ENCODE measurements around the gene EPHA6. TPM values are rescaled to one million over a fixed set of nuclear protein-coding genes. Genes with fewer than 3 reads are reported as not detected.
"Not testable (repeated sequence)": the region's sequence is repeated elsewhere in the genome, so short reads cannot be mapped to it uniquely, and the experiment has no call there.

EPHA6 gene
- total RNA-seq, 1 experiment from 2014 or later, result 3.2 TPM

GRCh38 chr3:97612632-97613031 lies 798.2 kb downstream of the EPHA6 start:
- in situ Hi-C loops (cut with HindIII; ENCODE audit: low pct_unique_long_range_greater_than_20kb, low sequenced_read_pairs), result no loop called here
- no peak for DNase-seq (ENCODE audit: low read depth)

GRCh38 chr3:97613139-97613538 lies 798.7 kb downstream of the EPHA6 start:
- in situ Hi-C loops (cut with HindIII; ENCODE audit: low pct_unique_long_range_greater_than_20kb, low sequenced_read_pairs), result no loop called here

GRCh38 chr3:97620514-97620913 lies 806.1 kb downstream of the EPHA6 start:
- DNase-seq (ENCODE audit: low read depth); in situ Hi-C loops (cut with HindIII; ENCODE audit: low pct_unique_long_range_greater_than_20kb, low sequenced_read_pairs): not testable (repeated sequence)

More at GRCh38 chr3:97613139-97613538, 798.7 kb downstream of the EPHA6 start:
- DNase-seq (ENCODE audit: low read depth), result no peak

- in situ Hi-C loops (cut with HindIII; ENCODE audit: low pct_unique_long_range_greater_than_20kb, low sequenced_read_pairs), result no loop called here
- DNase-seq (ENCODE audit: low read depth), result peak; percentile 22
These were observed 822.1 kb downstream of the EPHA6 start for GRCh38 chr3:97636465-97636864.

GRCh38 chr3:97646932-97647331 lies 832.5 kb downstream of the EPHA6 start:
- in situ Hi-C loops (cut with HindIII; ENCODE audit: low pct_unique_long_range_greater_than_20kb, low sequenced_read_pairs), result no loop called here
- DNase-seq (ENCODE audit: low read depth), result no peak

GRCh38 chr3:97647441-97647982 lies 833.1 kb downstream of the EPHA6 start:
- in situ Hi-C loops (cut with HindIII; ENCODE audit: low pct_unique_long_range_greater_than_20kb, low sequenced_read_pairs), result no loop called here

GRCh38 chr3:97655971-97656370 lies 841.6 kb downstream of the EPHA6 start:
- in situ Hi-C loops (cut with HindIII; ENCODE audit: low pct_unique_long_range_greater_than_20kb, low sequenced_read_pairs), result no loop called here
- DNase-seq (ENCODE audit: low read depth), result no peak

More at GRCh38 chr3:97647441-97647982, 833.1 kb downstream of the EPHA6 start:
- no peak for DNase-seq (ENCODE audit: low read depth)

GRCh38 chr3:97656638-97657037 lies 842.2 kb downstream of the EPHA6 start:
- in situ Hi-C loops (cut with HindIII; ENCODE audit: low pct_unique_long_range_greater_than_20kb, low sequenced_read_pairs), result no loop called here

GRCh38 chr3:97658668-97659285 lies 844.4 kb downstream of the EPHA6 start:
- DNase-seq (ENCODE audit: low read depth), result peak; percentile 7
- in situ Hi-C loops (cut with HindIII; ENCODE audit: low pct_unique_long_range_greater_than_20kb, low sequenced_read_pairs), result no loop called here

More at GRCh38 chr3:97656638-97657037, 842.2 kb downstream of the EPHA6 start:
- no peak for DNase-seq (ENCODE audit: low read depth)

GRCh38 chr3:97662264-97662663 lies 847.9 kb downstream of the EPHA6 start:
- in situ Hi-C loops (cut with HindIII; ENCODE audit: low pct_unique_long_range_greater_than_20kb, low sequenced_read_pairs), result no loop called here
- no peak for DNase-seq (ENCODE audit: low read depth)

GRCh38 chr3:97662762-97663161 lies 848.4 kb downstream of the EPHA6 start:
- DNase-seq (ENCODE audit: low read depth), result no peak
- in situ Hi-C loops (cut with HindIII; ENCODE audit: low pct_unique_long_range_greater_than_20kb, low sequenced_read_pairs), result no loop called here

- no peak for DNase-seq (ENCODE audit: low read depth)
These were observed 851.5 kb downstream of the EPHA6 start for GRCh38 chr3:97665896-97666295.

GRCh38 chr3:97670952-97671351 lies 856.6 kb downstream of the EPHA6 start:
- DNase-seq (ENCODE audit: low read depth), result no peak
- in situ Hi-C loops (cut with HindIII; ENCODE audit: low pct_unique_long_range_greater_than_20kb, low sequenced_read_pairs), result no loop called here

More at GRCh38 chr3:97665896-97666295, 851.5 kb downstream of the EPHA6 start:
- in situ Hi-C loops (cut with HindIII; ENCODE audit: low pct_unique_long_range_greater_than_20kb, low sequenced_read_pairs), result no loop called here

GRCh38 chr3:97673357-97673997 lies 859.1 kb downstream of the EPHA6 start:
- DNase-seq (ENCODE audit: low read depth), result no peak
- in situ Hi-C loops (cut with HindIII; ENCODE audit: low pct_unique_long_range_greater_than_20kb, low sequenced_read_pairs), result no loop called here

- no peak for DNase-seq (ENCODE audit: low read depth)
- in situ Hi-C loops (cut with HindIII; ENCODE audit: low pct_unique_long_range_greater_than_20kb, low sequenced_read_pairs), result no loop called here
These were observed 860.1 kb downstream of the EPHA6 start for GRCh38 chr3:97674461-97674860.

GRCh38 chr3:97680210-97680609 lies 865.8 kb downstream of the EPHA6 start:
- in situ Hi-C loops (cut with HindIII; ENCODE audit: low pct_unique_long_range_greater_than_20kb, low sequenced_read_pairs), result no loop called here

GRCh38 chr3:97680696-97681095 lies 866.3 kb downstream of the EPHA6 start:
- in situ Hi-C loops (cut with HindIII; ENCODE audit: low pct_unique_long_range_greater_than_20kb, low sequenced_read_pairs), result no loop called here
- DNase-seq (ENCODE audit: low read depth), result no peak

More at GRCh38 chr3:97680210-97680609, 865.8 kb downstream of the EPHA6 start:
- DNase-seq (ENCODE audit: low read depth), result no peak

GRCh38 chr3:97684490-97684889 lies 870.1 kb downstream of the EPHA6 start:
- DNase-seq (ENCODE audit: low read depth), result no peak
- in situ Hi-C loops (cut with HindIII; ENCODE audit: low pct_unique_long_range_greater_than_20kb, low sequenced_read_pairs), result no loop called here

- in situ Hi-C loops (cut with HindIII; ENCODE audit: low pct_unique_long_range_greater_than_20kb, low sequenced_read_pairs), result no loop called here
- no peak for DNase-seq (ENCODE audit: low read depth)
These were observed 871.9 kb downstream of the EPHA6 start for GRCh38 chr3:97686258-97686657.

Measured in Caki2 (cell line).